OCI-LY3 (cell line): ENCODE data around the gene SRL.

ENCODE experiments used
- H2AFZ ChIP-seq: fragments of 200-600, 300-600 bp; shearing (Covaris generic); 2 replicates; pipeline ENCODE4 v1.6.0; 2014; ENCODE audit warnings: antibody characterized with exemption, low read depth, low read length
- H3K27ac ChIP-seq: fragments of 200-600, 300-600 bp; sonication (generic); 2 replicates; pipeline ENCODE4 v1.5.1; 2014; ENCODE audit warnings: mild to moderate bottlenecking, low read length, moderate library complexity, mixed read lengths
- H3K27me3 ChIP-seq: fragments of 200-600, 300-600 bp; sonication (generic); 2 replicates; pipeline ENCODE4 v1.6.1; 2014; ENCODE audit warnings: low read depth, low read length, mixed read lengths
- H3K36me3 ChIP-seq: fragments of 200-600, 300-600 bp; sonication (generic); replicated peaks from 2 replicates; pipeline ENCODE3; 2014; ENCODE audit warnings: low read depth, low read length, mixed read lengths
- H3K4me1 ChIP-seq: fragments of 300-600, 200-600 bp; sonication (generic); 2 replicates; pipeline ENCODE4 v1.6.1; 2014; ENCODE audit warnings: low read length, mixed read lengths
- H3K4me2 ChIP-seq: fragments of 200-600, 300-600 bp; sonication (generic); 2 replicates; pipeline ENCODE4 v1.6.1; 2014; ENCODE audit warnings: low read length, mixed read lengths
- H3K4me3 ChIP-seq: fragments of 300-600, 200-600 bp; sonication (generic); 2 replicates; pipeline ENCODE4 v1.5.1; 2014; ENCODE audit warnings: antibody characterized with exemption, mild to moderate bottlenecking, low read length, moderate library complexity
- H3K79me2 ChIP-seq: fragments of 300-600, 200-600 bp; shearing (Covaris generic); 2 replicates; pipeline ENCODE4 v1.6.1; 2014; ENCODE audit warnings: mild to moderate bottlenecking, low read length, mixed read lengths
- H3K9ac ChIP-seq: fragments of 300-600, 200-600 bp; shearing (Covaris generic); 2 replicates; pipeline ENCODE4 v1.6.0; 2014; ENCODE audit warnings: mild to moderate bottlenecking, low read length, moderate library complexity
- H3K9me3 ChIP-seq: fragments of 200-600, 300-600 bp; shearing (Covaris generic); 2 replicates; pipeline ENCODE4 v1.6.1; 2014; ENCODE audit warnings: low read length, mixed read lengths; ENCODE audit not compliant: insufficient read depth
- H4K20me1 ChIP-seq: fragments of 200-600, 300-600 bp; sonication (generic); 2 replicates; pipeline ENCODE4 v1.6.1; 2016; ENCODE audit warnings: low read length, mixed read lengths; ENCODE audit not compliant: insufficient read depth
- EZH2phosphoT487 ChIP-seq: fragments of 200-600 bp; shearing (Covaris generic); IDR thresholded peaks from 2 replicates; pipeline ENCODE4 v1.6.1; 2018; ENCODE audit warnings: antibody characterized with exemption, mixed run types, low read depth
- TF ChIP-seq, protein P1 (sequence below): fragments of 200-600, 300-600 bp; sonication (generic); IDR thresholded peaks from 2 replicates; pipeline ENCODE4 v1.5.1; 2014; ENCODE audit warnings: antibody characterized with exemption, low read length, low read depth

Gene SRL

DNA sequence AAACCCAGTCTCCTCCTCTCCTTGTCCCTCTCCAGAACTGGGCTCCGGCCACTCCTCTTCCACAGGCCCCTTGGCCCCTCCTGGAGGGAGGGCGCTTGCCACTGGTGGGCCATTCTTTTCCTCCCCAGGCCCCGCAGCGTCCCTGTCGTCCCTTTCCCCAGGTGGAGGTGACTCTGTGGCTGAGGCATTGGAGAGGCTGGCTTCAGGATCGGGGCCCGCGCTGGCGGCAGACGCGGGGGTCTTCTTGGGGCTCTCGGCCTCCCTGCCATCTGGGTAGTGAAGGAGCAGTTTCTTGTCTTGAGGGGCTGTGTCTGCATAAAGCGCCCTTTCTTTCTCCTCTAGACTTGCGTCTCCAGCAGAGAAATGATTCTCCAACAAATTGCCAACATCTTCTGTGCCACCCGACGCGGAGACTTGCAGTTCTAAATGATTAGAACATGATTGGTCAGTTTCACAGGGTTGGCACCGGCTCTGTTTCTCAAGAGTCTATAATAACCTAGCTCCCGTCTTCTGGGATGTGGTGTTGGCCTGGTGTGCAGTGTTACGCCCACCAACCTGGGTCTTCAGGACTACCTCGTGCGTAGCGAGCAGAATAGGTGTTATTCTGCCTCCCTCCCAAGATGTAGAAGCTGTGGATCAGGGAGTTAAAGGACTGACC lies 34.1 kb downstream of the SRL start:
- no peak for TF ChIP-seq EZH2phosphoT487
- TF ChIP-seq, protein P1, sequence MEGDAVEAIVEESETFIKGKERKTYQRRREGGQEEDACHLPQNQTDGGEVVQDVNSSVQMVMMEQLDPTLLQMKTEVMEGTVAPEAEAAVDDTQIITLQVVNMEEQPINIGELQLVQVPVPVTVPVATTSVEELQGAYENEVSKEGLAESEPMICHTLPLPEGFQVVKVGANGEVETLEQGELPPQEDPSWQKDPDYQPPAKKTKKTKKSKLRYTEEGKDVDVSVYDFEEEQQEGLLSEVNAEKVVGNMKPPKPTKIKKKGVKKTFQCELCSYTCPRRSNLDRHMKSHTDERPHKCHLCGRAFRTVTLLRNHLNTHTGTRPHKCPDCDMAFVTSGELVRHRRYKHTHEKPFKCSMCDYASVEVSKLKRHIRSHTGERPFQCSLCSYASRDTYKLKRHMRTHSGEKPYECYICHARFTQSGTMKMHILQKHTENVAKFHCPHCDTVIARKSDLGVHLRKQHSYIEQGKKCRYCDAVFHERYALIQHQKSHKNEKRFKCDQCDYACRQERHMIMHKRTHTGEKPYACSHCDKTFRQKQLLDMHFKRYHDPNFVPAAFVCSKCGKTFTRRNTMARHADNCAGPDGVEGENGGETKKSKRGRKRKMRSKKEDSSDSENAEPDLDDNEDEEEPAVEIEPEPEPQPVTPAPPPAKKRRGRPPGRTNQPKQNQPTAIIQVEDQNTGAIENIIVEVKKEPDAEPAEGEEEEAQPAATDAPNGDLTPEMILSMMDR, result no peak

DNA sequence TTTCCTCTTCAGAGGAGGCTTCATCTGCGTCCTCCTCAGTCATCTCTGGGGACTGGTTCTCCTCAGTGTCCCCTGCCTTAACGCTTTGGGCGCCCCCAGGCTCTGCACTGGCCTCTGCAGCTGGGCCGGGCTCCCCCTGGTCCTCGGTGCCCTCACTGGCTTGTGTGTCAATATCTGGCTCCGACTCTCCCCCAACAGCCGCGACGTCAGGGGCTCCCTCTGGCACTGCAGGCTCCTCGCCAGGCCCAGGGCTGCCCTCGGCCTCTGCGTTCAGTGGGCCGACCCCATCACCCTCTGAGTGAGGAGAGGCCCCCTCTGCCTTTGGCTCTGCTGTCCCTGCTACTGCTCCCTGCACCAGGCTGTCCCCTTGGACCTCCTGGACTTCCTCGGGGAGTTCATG lies 34.7 kb downstream of the SRL start:
- Histone ChIP-seq H3K27ac (no peak overlapping the region), H3K4me1 (no peaks in the 10 kb centered on the region), H3K4me2 (no peak overlapping the region), H3K9ac (no peak overlapping the region), H3K79me2 (no peaks in the 10 kb centered on the region), H3K9me3 (no peaks in the 10 kb centered on the region), H4K20me1 (no peaks in the 10 kb centered on the region), H2AFZ (no peak overlapping the region), H3K27me3 (no peaks in the 10 kb centered on the region), H3K4me3 (no peak overlapping the region), H3K36me3 (no peaks in the 10 kb centered on the region)
- TF ChIP-seq, protein P1, result no peak
- no peak for TF ChIP-seq EZH2phosphoT487

More for the DNA sequence above, 34.1 kb downstream of the SRL start:
- H3K9ac ChIP-seq, result no peak overlapping the region
- no peaks in the 10 kb centered on the region for H4K20me1 ChIP-seq
- H3K27me3 ChIP-seq, result no peaks in the 10 kb centered on the region
- no peak overlapping the region for H3K4me2 ChIP-seq
- no peaks in the 10 kb centered on the region for H3K36me3 ChIP-seq
- H2AFZ ChIP-seq, result no peak overlapping the region
- H3K9me3 ChIP-seq, result no peaks in the 10 kb centered on the region
- no peak overlapping the region for H3K27ac ChIP-seq
- no peaks in the 10 kb centered on the region for H3K4me1 ChIP-seq
- H3K79me2 ChIP-seq, result no peaks in the 10 kb centered on the region
- H3K4me3 ChIP-seq, result no peak overlapping the region

DNA sequence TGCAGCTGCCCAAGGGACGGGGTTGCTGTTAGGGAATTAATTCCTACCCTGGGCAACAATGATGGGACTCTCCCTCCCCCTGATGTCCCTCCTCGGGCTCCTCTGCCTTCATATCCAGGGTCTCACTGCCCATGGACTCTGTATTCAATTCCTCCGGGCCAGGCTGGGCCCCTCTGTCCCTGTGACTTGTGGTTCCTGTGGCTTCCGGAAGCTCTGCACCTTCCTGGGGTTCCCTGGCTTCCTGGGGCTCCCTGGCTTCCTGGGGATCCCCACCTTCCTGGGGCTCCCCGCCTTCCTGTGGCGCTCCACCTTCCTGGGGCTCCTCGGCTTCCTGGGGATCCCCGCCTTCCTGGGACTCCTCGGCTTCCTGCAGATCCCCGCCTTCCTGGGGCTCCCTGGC lies 35.2 kb downstream of the SRL start:
- Histone ChIP-seq H3K79me2 (no peaks in the 10 kb centered on the region), H3K36me3 (no peaks in the 10 kb centered on the region), H4K20me1 (no peaks in the 10 kb centered on the region), H3K27ac (no peak overlapping the region), H3K4me1 (no peaks in the 10 kb centered on the region), H2AFZ (no peak overlapping the region), H3K4me3 (no peak overlapping the region), H3K9me3 (no peaks in the 10 kb centered on the region), H3K27me3 (no peaks in the 10 kb centered on the region), H3K9ac (no peak overlapping the region), H3K4me2 (no peak overlapping the region)
- no peak for TF ChIP-seq EZH2phosphoT487
- TF ChIP-seq, protein P1, result no peak

DNA sequence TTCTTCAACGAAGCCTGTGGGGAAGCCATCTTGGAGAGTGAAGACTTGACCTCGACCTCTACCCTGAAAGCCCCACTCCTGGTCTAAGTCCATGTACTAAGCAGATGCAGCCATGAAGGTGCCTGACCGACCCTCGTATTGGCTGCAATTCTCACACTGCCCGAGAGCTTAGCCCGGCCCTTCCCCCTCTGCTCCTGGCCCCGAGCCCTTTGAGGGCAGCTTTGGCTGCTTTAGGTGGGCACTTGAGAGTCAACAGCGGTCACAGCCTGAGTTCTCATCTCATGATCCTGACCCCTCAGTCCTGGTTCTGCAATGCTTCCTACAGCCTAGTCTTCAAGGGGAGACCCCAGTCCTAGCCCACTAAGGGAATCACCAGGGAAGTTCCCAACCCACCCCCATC lies 35.9 kb downstream of the SRL start:
- no peak for TF ChIP-seq EZH2phosphoT487
- TF ChIP-seq, protein P1, result no peak
- H3K27me3 ChIP-seq, result no peaks in the 10 kb centered on the region
- H3K9ac ChIP-seq, result no peak overlapping the region
- peak overlapping the region; percentile 22; the same call in 1 of the 2 replicates for H3K4me2 ChIP-seq
- H3K9me3 ChIP-seq, result no peaks in the 10 kb centered on the region
- no peaks in the 10 kb centered on the region for H3K36me3 ChIP-seq
- no peaks in the 10 kb centered on the region for H4K20me1 ChIP-seq
- no peaks in the 10 kb centered on the region for H3K4me1 ChIP-seq
- no peaks in the 10 kb centered on the region for H3K79me2 ChIP-seq
- no peak overlapping the region for H3K4me3 ChIP-seq
- H2AFZ ChIP-seq, result peak overlapping the region; percentile 30; the same call in 1 of the 2 replicates
- H3K27ac ChIP-seq, result no peak overlapping the region
